IPS-NIHi11 (cell line): ENCODE measurements around the gene NEXMIF.
"Not testable (repeated sequence)": the region's sequence is repeated elsewhere in the genome, so short reads cannot be mapped to it uniquely, and the experiment has no call there.

Source experiments
- DNase-seq: peaks from one replicate; pipeline ENCODE4 v3.0.0; 2012; ENCODE audit warnings: mixed read lengths, low spot score

NEXMIF gene

DNA sequence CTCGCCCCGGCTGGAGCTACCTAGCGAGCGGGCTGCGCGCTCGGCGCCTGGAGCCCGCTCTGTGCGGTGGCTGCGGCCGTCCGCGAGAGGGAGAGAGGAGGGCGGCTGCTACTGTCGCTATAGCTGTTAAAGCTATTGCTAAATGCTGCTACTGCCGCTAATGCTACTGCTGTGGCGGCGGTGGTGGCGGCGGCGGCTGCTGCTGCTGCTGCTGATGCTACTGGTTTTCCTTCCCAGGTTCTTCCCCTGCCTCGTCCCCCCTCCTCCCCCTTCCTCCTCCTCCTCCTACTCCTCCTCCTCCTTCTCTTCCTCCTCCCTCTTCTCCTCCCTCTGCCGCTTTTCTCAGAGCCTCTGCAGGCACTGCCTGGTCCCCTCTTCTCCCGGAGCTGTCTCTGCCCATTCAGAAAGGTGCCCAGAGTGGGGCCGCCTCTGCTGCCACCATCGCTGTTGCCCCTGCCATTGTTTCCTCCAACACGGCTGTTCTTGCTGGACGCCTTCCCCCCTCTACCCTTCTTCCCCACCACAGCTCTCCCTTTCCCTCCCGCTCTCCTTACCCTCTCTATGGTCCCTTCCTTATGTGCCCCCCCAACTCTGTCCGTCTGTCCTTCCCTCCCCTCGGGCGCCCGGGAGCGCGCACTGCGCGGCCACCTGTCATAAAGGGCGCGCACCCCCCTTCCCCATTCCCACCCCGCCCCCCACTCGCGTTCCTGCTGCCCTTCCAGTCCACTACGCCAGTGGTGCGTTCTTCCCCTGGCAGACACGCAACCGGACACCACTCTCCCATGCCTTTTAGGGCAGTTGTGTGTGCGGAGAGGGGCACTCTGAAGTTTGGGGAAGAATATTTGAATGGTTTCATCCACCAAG, at the start of gene NEXMIF:
TSS of gene NEXMIF (minus strand) at position 228 of the 864 bp plus-strand sequence.
- peak; percentile 26 for DNase-seq

DNA sequence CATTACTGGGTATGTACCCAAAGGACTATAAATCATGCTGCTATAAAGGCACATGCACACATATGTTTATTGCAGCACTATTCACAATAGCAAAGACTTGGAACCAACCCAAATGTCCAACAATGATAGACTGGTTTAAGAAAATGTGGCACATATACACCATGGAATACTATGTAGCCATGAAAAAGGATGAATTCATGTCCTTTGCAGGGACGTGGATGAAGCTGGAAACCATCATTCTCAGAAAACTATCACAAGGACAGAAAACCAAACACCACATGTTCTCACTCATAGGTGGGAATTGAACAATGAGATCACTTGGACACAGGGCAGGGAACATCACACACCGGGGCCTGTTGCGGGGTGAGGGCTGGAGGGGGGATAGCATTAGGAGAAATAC, 36.7 kb upstream of the NEXMIF start:
- not testable (repeated sequence) for DNase-seq

DNA sequence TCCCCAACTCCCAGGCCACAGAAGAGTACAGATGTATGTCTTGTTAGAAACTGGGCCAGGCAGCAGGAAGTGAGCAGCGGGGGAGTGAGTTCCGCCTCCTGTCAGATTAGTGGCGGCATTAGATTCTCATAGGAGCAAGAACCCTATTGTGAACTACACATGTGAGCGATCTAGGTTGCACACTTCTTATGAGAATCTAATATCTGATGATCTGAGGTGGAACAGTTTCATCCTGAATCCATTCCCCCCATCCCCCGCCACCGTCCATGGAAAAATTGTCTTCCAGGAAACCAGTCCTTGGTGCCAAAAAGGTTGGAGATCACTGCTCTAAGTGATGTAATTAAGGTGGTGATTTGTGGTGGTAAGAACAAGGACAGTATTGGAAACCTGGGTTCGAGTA, 24.5 kb upstream of the NEXMIF start:
- no peak for DNase-seq

DNA sequence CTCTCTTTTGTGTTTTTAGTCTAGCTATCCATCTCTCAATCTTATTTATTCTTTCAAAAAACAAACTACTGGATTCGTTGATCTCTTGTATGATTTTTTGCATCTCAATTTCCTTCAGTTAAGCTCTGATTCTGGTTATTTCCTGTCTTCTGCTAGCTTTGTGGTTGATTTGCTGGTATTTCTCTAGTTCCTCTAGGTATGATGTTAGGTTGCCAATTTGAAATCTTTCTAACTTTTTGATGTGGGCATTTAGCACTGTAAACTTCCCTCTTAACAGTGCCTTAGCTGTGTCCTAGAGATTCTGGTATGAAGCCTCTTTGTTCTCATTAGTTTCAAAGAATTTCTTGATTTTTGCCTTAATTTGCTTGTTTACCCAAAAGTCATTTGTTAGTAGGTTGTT, 15.2 kb upstream of the NEXMIF start:
- no peak for DNase-seq

DNA sequence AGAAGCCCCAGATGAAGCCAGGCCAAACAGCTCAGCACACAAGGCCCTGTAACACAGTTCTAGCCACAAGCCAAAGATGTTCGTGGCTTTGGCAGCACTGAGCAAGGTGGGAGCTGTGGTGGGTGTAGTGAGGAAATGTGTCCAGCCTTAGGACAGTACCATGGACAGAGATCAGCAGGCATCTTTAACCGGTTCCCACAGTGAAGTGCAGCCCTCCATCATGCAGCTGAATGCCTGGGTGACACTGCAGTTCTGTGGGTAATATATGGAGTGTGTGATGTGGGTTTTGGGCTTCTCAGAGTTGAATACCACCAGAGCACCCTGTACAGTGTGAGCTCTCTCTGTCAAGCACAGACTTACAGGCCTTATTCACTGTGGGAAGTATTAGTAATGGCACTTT, 6.0 kb upstream of the NEXMIF start:
- DNase-seq, result peak; percentile 31

DNA sequence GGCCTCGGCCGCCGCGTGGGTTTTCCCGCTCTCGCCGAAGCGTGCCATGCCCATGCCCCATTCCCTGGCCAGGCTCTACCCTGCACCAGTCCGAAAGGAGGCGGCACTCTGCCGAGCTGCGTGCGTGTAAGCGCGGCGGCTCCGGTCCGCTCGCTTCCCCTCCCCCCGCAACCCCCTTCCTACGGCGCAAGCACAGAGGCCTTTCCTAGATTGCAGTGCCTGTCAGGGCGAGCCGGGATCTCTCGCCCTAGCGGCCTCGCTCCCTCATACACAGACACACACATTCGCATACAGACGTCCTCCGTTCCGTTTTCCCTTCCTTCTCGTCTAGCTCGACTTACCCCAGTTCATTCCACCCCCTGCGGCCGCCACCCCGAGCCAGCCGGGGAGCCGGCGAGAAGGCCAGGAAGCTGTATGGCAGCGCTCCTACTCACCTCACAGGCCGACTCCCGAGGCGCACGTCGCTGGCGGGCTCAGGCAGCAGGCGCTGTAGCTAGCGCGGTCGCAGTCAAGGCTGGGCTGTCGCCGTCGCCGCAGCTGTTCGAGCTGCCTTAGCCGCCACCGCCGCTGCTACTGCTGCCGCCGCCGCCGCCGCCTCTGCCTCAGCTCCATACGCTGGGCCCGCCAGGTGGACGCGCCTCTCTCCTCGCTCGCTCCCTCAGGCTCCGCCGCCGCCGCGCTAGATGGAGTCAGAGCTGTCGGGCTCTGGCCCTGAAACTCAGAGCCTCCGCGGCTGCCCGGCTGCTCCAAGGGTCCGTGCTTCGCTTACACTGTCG, 615 bp downstream of the NEXMIF start:
- peak; percentile 52 for DNase-seq

DNA sequence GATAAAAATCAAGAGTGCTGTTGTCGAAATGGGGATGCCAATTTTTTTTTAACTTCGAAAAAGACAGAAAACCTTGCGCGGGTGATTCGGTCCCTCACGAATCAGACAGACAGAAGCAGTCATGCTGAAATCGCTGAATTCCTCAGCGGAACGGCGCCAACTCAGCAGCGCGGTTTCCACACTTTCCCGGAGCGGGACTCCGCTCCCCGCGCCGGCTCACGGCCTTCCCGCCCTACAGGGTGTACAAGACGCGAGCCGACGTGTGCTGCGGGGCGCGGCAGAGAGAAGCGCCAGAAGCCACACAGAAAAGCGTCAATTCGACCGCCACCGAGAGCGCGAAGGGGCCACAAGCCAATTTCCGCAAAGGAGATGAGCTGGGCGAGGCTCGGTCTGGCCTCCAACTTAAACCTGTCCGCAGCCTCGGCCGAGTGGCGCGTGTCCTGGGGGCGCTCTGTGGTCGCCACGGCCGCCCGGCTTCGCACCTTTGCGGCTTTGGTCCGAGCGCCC, 1.3 kb downstream of the NEXMIF start:
- peak; percentile 22 for DNase-seq

DNA sequence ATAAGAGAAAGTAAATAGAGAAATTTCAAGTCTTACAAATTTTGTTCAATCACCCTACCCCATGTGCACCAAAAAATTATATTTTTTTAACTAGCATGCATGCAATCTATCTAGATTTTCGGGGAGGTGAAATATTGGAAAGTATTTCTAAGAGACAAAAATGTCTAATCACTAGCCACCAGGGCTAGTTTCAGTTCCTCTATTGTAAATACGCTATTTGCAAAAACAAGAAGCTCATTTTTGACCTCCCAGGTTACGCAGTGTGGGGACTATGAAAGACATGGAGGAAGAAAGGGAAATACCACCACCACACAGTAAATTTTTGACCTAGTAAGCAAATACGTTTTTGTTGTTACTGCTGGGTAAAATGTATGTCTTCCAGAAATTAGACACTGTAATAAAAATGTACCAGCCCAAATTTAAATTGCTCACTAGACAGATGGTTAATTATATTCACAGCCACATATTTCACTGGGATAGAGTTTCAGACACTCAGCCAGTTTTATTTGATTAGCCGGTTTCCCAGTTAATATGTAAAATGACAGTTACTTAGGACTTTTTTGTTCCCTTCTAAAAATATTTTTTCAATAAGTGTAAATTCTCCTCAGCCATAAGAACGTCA, 2.2 kb downstream of the NEXMIF start:
- DNase-seq, result no peak

DNA sequence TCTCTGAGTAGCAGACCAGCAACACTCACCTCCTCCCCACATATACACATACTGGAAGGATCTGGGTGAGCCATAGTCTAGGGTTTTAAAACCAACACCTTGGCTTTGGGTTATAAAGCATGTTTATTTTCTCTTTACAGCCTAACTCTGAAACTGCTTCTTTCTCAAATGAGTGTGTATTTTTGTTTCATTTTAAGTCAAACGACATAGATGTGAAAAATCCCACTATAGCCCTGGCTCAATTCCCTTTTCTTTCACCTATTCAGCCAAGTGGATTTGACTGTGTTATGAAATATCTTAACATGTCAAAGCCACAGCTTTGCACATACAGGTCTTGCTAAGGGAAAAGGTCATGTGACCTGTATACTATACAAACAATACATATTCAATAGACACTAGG, 13.8 kb downstream of the NEXMIF start:
- DNase-seq, result no peak

DNA sequence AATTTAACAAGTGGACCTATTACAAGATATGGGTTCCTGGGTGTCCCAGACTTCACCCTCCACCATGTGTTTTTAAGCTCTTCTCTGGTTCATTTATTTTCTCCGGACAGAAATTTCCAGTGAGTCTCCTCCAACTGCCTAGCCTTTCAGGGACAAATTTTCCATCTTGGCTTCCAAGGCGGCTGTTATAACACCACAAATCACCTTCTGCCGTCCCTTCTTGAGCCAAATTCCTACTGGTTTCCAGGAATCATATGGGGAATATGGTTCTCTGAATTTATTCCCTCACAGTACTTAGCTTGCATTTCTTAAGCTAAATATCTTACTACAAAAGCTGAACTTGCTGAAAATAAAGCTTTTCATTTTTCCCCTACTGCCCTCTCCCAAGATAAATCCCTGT, 18.8 kb downstream of the NEXMIF start:
- no peak for DNase-seq

DNA sequence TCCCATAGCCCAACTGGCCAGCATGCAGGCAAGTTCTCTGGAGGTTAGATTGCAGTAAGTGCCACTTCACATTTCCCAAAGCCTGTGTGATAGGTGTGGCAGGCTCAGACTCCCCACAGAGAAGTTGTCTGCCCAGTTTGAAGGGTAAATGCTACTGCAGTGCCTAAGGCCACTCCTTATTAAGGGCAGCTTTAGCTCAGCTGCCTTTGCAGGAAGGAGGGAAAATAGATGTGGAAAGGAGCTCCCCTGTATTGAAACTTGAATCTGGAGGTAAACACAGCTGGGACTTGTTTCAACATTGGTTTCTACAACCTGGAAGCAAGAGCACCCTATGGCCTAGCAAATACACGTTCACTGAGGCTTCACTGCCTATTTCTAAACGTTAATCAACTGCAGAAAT, 22.4 kb downstream of the NEXMIF start:
- DNase-seq, result peak; percentile 18

DNA sequence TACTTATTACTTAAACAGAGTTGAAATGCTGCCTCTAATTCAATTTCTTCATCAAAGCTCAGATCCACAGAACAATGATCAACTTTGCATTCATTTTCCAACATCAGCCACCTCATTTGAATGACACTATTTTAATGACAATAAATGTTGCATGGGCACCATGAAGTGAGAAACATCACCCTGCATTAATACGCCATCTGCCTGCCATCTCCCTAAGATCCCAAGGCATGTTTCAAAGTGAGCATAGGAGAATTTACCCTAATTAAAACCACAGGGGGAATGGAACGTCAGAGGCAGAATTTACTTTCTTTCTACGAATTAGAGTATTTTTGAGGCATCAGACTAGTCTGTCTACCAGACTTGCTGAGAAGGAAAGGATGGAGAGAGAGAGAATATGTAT, 32.7 kb downstream of the NEXMIF start:
- DNase-seq, result no peak

DNA sequence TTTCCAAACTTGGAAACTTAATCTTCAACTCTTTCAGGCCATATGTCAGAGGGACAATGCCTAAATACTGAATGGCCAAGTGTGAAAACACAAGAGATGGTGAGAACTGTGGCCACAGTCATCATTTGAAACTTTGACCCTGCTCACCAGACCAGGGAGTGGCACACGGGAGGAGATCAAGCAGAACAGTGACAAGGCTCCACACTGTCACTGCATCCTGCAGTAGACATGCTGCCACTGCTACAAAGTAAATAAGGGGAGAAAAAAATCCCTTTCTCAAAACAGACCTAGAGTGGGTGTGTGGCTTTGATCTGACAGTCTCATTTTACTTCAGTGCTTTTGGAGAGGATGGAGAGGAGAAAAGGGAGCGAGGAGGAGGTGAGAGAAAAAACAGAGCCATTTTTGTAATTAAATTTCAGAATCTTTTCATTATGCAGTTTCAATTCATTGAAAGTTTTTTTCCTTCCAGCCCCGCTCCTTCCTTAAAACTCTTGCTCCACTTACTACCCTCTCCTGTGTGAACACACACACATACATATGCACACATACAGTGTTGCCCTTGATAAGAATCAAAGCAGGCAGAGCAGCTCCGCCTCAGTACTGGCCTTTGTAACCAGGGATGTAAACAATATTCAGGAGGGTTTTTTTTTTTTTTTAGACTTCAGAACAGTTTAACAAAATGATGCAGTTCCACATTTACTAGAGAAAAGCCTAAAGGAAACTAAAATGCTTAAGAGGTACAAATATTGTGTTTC, 34.4 kb downstream of the NEXMIF start:
- no peak for DNase-seq

DNA sequence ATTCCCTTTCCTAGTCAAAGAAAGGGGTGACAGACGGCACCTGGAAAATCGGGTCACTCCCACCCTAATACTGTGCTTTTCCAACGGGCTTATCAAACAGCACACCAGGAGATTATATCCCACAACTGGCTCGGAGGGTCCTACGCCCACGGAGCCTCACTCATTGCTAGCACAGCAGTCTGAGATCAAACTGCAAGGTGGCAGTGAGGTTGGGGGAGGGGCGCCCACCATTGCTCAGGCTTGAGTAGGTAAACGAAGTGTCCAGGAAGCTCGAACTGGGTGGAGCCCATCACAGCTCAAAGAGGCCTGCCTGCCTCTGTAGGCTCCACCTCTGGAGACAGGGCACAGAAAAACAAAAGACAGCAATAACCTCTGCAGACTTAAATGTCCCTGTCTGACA, 42.9 kb downstream of the NEXMIF start:
- DNase-seq, result not testable (repeated sequence)

DNA sequence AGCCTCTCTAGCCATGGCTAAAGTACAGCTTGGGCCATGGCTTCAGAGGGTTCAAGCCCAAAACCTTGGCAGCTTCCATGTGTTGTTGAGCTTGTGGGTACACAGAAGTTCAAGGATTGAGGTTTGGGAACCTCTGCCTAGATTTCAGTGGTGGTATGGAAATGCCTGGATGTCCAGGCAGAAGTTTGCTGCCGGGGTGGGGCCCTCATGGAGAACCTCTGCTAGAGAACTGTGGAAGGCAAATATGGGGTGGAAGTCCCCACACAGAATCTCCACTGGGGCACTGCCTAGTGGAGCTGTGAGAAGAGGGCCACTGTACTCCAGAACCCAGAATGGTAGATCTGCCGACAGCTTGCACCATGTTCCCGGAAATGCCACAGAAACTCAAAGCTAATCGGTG, 59.5 kb downstream of the NEXMIF start:
- no peak for DNase-seq

DNA sequence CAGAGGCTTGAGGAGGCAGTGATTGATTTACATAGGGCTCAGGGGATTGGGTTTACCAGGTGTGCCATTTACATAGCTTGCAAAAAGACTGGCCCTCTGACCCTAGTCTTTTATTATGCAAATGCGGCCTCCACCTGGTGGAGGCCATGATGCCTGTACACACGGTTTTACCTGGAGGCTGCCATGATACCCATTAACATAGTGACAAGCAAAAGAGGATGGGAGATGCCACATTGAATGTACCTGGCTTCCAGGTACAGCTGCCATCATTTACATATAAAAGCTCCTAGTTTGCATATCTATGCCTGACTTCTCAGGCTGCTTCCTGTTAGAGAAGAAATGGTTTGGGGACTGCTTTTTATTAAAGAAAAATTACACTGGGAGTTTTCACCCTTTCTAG, 72.0 kb downstream of the NEXMIF start:
- no peak for DNase-seq

DNA sequence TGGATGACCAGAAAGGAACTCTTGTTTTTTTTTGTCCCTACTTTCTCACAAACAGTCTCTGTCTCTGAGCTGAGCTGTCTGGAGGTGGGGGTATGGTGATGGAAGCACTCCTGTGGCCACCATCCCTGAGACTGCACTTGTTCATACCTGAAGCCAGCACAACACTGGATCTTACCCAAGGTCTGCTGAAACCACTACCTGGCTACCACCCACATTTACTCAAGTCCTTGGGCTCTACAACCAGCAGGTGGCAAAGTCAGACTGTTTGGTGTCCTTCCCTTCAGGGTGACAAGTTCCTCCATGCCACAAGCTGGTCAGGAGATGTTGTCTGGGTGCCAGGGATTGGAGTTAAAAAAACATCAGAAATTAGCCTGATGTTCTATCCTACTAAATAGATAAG, 89.7 kb downstream of the NEXMIF start:
- no peak for DNase-seq

DNA sequence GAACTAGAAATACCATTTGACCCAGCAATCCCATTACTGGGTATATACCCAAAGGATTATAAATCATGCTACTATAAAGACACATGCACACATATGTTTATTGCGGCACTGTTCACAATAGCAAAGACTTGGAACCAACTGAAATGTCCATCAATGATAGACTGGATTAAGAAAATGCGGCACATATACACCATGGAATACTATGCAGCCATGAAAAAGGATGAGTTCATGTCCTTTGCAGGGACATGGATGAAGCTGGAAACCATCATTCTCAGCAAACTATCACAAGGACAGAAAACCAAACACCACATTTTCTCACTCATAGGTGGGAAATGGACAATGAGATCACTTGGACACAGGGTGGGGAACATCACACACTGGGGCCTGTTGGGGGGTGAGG, 105.5 kb downstream of the NEXMIF start:
- not testable (repeated sequence) for DNase-seq

DNA sequence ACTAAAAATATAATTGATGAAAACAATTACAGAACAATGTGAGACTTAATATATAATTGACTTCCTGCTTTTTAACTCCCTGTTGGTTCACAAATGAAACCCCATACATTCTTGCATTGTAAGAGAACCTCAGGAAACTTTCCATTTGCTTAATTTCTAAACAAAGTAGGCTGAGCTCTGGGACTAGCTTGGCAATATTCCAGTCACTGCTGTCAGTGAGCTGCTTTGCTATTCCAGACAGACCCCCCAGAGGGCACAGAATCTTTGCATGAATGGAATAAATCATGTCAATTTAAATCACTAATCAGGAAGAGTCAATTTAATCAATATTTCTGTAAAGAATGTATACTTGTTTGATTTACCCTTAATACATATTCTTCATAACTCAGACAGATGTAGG, 110.6 kb downstream of the NEXMIF start:
- DNase-seq, result no peak

DNA sequence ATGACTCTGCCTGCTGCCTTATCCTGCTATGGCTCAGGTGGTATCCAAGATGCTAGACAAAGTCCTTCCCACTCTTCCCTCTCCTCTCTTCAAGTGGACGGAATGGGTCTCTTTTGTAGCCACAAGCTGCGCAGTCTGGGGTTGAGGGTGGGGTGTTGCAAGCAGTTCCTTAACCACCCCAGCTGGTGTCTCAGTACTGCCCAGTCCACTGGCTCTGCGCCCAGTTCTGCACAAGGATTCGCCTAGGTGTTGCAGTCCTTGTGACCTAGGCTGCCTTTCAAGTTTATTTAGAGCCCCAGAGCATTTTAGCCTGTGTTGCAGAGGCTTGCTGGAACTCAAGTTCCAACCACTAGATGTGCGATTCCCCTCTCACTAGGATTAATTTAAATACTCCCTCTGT, 120.7 kb downstream of the NEXMIF start:
- DNase-seq, result no peak

DNA sequence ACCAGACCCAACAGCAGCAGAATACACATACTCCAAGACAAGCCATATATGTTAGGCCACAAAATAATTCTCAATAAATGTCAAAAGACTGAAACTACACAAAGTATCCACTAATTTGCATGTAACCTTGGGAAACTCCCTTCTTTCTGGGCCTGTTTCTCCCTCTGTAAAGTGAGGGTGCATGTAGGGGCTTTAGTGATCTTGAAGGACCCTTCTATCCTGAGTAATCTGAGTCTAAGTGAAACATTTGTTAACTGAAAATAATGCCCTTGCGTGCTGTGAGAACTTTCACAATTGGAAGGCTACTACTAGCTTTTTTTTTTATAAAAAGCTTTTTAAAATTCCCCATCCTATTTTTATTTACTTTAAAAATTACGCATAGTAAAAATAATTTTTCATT, 125.2 kb downstream of the NEXMIF start:
- DNase-seq, result no peak

DNA sequence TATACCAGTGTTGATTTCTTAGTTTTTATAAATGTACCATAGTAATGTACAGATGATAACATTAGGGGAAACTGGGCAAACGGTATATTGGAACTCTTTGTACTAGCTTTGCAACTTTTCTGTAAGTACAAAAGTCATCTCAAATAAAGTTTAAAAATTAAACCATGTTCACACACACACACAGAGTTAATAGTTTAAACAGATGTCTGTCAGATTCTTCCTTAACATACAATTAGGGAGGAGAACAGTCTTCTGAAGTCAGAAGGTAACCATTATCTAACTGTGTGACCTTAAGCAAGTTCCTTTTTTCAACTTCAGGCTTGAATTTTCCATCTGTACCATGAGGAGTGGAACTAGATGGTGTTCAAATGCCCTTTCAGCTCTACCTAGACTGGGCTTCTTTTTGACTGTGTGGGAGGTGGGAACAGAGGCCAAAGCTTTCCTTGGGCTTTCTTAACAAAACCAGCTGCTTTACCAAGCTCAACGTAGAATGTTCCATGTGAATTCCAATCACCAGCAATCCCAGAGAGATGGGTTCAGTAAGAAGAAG, 127.8 kb downstream of the NEXMIF start:
- no peak for DNase-seq
